Measurements from ENCODE around the gene RBPMS2. TPM values are rescaled to one million over a fixed set of nuclear protein-coding genes. Genes with fewer than 3 reads are reported as not detected.

RBPMS2 gene
- total RNA-seq, 1 donor from 2014 or later, result 24.5 TPM

- no peak for DNase-seq (ENCODE audit: low spot score)
Measured at GRCh38 chr15:64695561-64695992, 79.8 kb downstream of the RBPMS2 start.

DNA sequence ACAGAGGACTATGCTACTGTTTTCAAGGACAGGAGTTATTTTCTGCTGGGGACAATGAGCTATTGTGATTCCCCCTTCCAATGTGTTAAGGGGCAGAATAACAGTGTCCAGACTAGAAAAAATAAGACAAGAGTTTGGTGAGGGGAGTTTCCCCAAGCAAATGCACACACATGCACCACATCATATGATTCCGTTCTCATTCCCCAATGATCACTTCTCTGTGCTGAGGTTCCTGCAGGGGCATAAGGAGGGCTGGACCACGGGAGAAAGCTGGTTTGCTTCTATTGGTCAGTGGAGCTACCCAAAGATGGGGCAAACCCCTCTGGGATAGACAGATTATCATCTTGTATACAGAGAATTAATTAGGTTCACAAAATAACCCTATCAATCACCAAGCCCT is 80.6 kb downstream of the RBPMS2 start:
- DNase-seq (ENCODE audit: low spot score), result no peak

DNA sequence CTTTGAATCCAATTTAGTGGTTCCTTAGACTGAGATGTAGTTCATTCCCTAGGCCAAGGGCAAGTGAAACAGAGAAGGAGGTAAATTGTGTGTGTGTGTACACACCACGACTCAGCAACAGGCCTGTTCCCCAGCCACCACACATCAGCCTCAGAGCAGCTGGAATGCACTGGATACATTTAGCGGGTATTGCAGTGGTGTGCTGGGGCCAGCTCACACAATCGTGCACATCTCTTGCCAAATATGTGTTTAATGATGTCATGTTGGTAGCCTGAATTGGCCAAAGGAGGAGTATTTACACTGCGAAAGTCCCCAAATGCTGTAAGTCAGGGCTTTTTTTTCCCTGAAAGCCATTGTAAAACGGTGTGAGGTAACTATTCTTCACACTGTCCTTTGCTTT is 82.3 kb downstream of the RBPMS2 start:
- DNase-seq (ENCODE audit: low spot score), result peak; percentile 85

DNA sequence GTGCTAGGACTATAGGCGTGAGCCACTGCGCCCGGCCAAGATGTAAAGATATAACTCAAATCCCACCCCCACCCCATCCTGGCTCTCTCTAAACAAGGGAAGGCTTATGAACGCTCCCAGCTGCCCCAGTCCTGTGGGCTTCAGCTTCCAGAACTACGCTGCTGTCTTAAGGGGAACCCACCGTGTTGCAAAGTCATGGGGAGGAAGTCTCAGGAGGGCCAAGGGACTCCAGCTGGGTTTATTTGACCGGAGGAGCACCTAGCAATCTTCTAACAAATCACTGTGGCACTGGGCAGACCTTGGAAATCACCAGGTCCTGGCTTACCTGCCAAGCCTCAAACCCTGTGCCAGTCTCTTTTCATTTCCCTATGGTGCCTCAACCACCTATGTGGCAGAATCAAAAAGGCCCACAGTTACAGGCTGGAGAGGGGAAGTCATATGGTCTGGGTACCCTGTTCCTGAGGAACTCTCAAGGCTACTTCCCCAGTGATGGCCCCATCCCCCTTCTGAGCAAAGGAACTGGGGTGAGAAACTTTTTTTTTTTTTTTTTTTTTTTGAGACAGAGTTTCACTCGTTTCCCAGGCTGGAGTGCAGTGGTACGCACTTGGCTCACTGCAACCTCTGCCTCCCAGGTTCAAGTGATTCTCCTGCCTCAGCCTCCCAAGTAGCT is 83.4 kb downstream of the RBPMS2 start:
- peak; percentile 33 for DNase-seq (ENCODE audit: low spot score)

DNA sequence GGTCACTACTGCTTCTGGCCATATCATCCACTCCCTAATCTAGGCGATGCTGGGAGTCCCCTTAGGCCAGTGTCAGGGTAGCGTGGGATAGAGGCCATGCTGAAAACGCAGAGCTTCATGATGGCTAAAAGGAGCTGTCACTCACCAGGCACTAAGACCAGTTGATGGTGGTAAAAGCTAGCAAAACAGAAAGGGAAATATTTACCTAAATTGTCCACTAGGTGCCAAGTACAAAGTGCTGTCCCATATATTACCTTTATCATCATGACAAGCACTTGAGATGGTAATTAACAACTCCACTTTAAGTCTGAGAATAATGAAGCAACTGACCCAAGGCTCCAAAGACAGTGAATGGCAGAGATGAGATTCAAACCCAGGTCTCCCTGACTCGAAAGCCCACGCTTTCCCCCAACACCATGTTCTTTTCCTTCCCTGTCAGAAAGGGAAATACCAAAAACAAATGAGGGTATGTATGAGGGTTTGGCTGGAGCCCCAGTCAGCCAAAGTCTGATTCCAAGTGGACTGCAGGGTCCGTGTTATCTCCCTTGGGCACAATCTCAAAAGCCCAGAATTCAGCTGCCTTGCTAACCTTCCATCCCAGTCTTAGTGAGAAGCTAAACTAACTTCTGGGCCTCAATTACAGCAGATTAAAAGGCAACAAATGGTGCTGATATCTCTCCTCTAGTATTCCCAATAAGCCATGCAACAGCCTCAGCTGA is 84.7 kb downstream of the RBPMS2 start:
- DNase-seq (ENCODE audit: low spot score), result no peak

DNA sequence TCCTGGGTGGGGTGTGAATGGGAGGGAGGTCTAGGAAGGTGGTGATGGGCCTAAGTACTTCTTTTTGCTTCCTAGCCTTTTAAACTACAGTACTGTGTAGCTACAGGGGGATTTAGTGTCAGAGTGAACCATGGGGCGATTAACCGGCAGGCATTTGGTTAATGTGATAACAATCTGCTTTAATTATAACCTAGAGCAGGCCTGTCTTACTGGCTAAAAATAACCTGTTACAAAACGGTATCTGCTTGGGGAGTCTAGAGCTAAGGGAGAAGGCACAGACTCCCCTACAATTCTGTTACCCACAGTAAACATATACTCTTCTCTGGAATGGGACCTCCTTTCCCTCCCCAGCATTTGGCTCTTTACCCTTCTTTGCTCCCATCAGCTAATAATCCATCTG is 85.4 kb downstream of the RBPMS2 start:
- no peak for DNase-seq (ENCODE audit: low spot score)

Small RNA genes within 50 kb of the gene (microRNA-seq; reads per million reads assigned to microRNA genes)
- not detected for gene MIR1272 (ENCODE audit: borderline number of aligned reads)

Other genes with a start within 250 kb of the RBPMS2 start
- gene PIF1, start 50.1 kb upstream of the RBPMS2 start, total RNA-seq, result 1.6 TPM
- 87.5 TPM for gene PLEKHO2, start 66.3 kb upstream of the RBPMS2 start, total RNA-seq
- gene ANKDD1A, start 136.3 kb upstream of the RBPMS2 start, total RNA-seq, result 19.3 TPM
- gene SPG21, start 214.3 kb upstream of the RBPMS2 start, total RNA-seq, result 93.7 TPM

Data from mesenteric fat pad (tissue), 1 donor.